OCI-LY7 (cell line): Measurements from ENCODE around the gene ANKRD13A. TPM values are rescaled to one million over a fixed set of nuclear protein-coding genes. Genes with fewer than 3 reads are reported as not detected.
A peak's percentile ranks its signal among the peaks of the same experiment; 100 is the strongest.
"Not testable (repeated sequence)": the region's sequence is repeated elsewhere in the genome, so short reads cannot be mapped to it uniquely, and the experiment has no call there.

Experiments used
- BruUV-seq: library from RNA; stranded (reverse); fragments of 400-500 nt; replicated peaks from 2 replicates; lab custom pipeline; 2021; lab: Mats Ljungman, UMichigan
- CTCF ChIA-PET: fragments of 300-600 bp; sonication (Branson Sonifier 250); formaldehyde crosslinking; loops from one replicate; lab custom pipeline; 2022; ENCODE audit warnings: antibody characterized with exemption; ENCODE audit not compliant: unreplicated experiment; lab: Charles Lee
- POLR2A ChIA-PET: fragments of 300-600 bp; sonication (Branson Sonifier 250); formaldehyde crosslinking; loops from one replicate; lab custom pipeline; 2022; ENCODE audit warnings: antibody characterized with exemption; lab: Charles Lee
- DNase-seq: peaks from one replicate; pipeline ENCODE4 v3.0.0-alpha.2; 2015; ENCODE audit warnings: low spot score
- H2AFZ ChIP-seq: fragments of 200-600 bp; sonication (generic), shearing (Covaris generic); 2 replicates; pipeline ENCODE4 v1.6.1; 2014; ENCODE audit warnings: mild to moderate bottlenecking, antibody characterized with exemption, low read length, moderate library complexity
- H3K27ac ChIP-seq: fragments of 200-600 bp; sonication (generic); 2 replicates; pipeline ENCODE4 v1.5.1; 2014; ENCODE audit warnings: mixed run types, low read depth, mild to moderate bottlenecking, moderate library complexity, low read length, inconsistent platforms; ENCODE audit not compliant: poor library complexity, severe bottlenecking
- H3K36me3 ChIP-seq: fragments of 200-600 bp; sonication (generic); 2 replicates; pipeline ENCODE4 v1.6.1; 2014; ENCODE audit warnings: mild to moderate bottlenecking, antibody characterized with exemption, low read length, moderate library complexity, mixed read lengths; ENCODE audit not compliant: insufficient read depth
- H3K4me1 ChIP-seq: fragments of 200-600 bp; sonication (generic); 2 replicates; pipeline ENCODE4 v1.5.1; 2014; ENCODE audit warnings: mild to moderate bottlenecking, low read length; ENCODE audit not compliant: insufficient read depth, poor library complexity, severe bottlenecking
- H3K4me2 ChIP-seq: fragments of 200-600 bp; sonication (generic); 2 replicates; pipeline ENCODE4 v1.6.1; 2014; ENCODE audit warnings: mild to moderate bottlenecking, low read length
- H3K4me3 ChIP-seq: fragments of 200-600 bp; sonication (generic); 2 replicates; pipeline ENCODE4 v1.5.1; 2014; ENCODE audit warnings: mild to moderate bottlenecking, low read depth, low read length; ENCODE audit not compliant: poor library complexity, severe bottlenecking
- H3K79me2 ChIP-seq: fragments of 200-600 bp; sonication (generic); 2 replicates; pipeline ENCODE4 v1.6.1; 2016; ENCODE audit warnings: low read depth, mild to moderate bottlenecking, low read length, moderate library complexity, mixed read lengths; ENCODE audit not compliant: insufficient read depth
- H3K9me2 ChIP-seq: fragments of 200-600 bp; sonication (generic); 2 replicates; pipeline ENCODE4 v1.6.1; 2016; ENCODE audit warnings: mild to moderate bottlenecking, low read length, mixed read lengths; ENCODE audit not compliant: insufficient read depth
- H3K9me3 ChIP-seq: fragments of 200-600 bp; sonication (generic); 2 replicates; pipeline ENCODE4 v1.6.1; 2014; ENCODE audit warnings: mild to moderate bottlenecking, mixed run types, low read length, mixed read lengths
- H4K20me1 ChIP-seq: fragments of 200-600 bp; sonication (generic); 2 replicates; pipeline ENCODE4 v1.6.1; 2014; ENCODE audit warnings: mild to moderate bottlenecking, antibody characterized with exemption, low read length, moderate library complexity, mixed read lengths; ENCODE audit not compliant: insufficient read depth
- CTCF ChIP-seq: fragments of 200-600 bp; sonication (generic); conservative IDR thresholded peaks from 2 replicates; pipeline ENCODE4 v1.5.1; 2014; ENCODE audit warnings: mild to moderate bottlenecking, antibody characterized with exemption, low read length, moderate library complexity, mixed read lengths
- EZH2phosphoT487 ChIP-seq: fragments of 200-600 bp; sonication (generic); IDR thresholded peaks from 2 replicates; pipeline ENCODE4 v1.6.1; 2018; ENCODE audit warnings: low read depth, borderline replicate concordance, mild to moderate bottlenecking, mixed run types, antibody characterized with exemption, low read length, moderate library complexity, mixed read lengths
- intact Hi-C: fragments of 100-400 bp; cut with micrococcal nuclease; formaldehyde crosslinking; loops from one replicate; pipeline ENCODE4 v1.10.0; 2022; ENCODE audit not compliant: unreplicated experiment
- total RNA-seq, 2 experiments: library from RNA; depleted of rRNA in 1 of 2; stranded (reverse); fragments of >200 nt in 1 of 2; shearing (Covaris generic) in 1 of 2; gene quantifications; 2 replicates each; pipeline ENCODE4 v1.2.3, GENCODE V29; 2014 to 2022

Gene ANKRD13A
- total RNA-seq, 2 experiments from 2014 or later = 140 to 216 TPM

- H3K9me3 ChIP-seq = no peaks in the 10 kb centered on the region
- no TSS peak for BruUV-seq
- no peaks in the 10 kb centered on the region for H4K20me1 ChIP-seq
- H3K4me1 ChIP-seq = peaks cover 53% of the 10 kb centered on the region
- TF ChIP-seq CTCF (no peak), EZH2phosphoT487 (no peak)
- intact Hi-C loops = loop anchor here (1.0 to 5.0 kb wide), 4 partner anchors 50 to 233 kb away; partner anchors contain the start of genes ANKRD13A and ATP2A2
- peak; percentile 97 for DNase-seq
- peaks cover 7% of the 10 kb centered on the region; the same call in 1 of the 2 replicates for H3K36me3 ChIP-seq
- H3K9me2 ChIP-seq = no peaks in the 10 kb centered on the region
- peak within 1 kb of the TSS; percentile 90 for H3K4me3 ChIP-seq
- ChIA-PET POLR2A (interaction anchor here (0.8 kb wide), 1 partner anchor 452 kb away, joined by 3 read pairs; no protein-coding TSS in a partner anchor), CTCF (no interaction called here)
- peaks cover 31% of the 10 kb centered on the region; the same call in 1 of the 2 replicates for H3K79me2 ChIP-seq
- H3K4me2 ChIP-seq = peak within 1 kb of the TSS; percentile 92
- peak within 1 kb of the TSS; percentile 98 for H3K27ac ChIP-seq
- H2AFZ ChIP-seq = peak within 1 kb of the TSS; percentile 59; the same call in 1 of the 2 replicates
These were observed 49.2 kb downstream of the ANKRD13A start, which contains the start of gene C12orf76 for GRCh38 chr12:110048242-110049027. Gene C12orf76 (minus strand): TSS chr12:110048522. CDS start chr12:110048495, 27 bp downstream.

GRCh38 chr12:110049034-110049433 is 49.8 kb downstream of the ANKRD13A start:
- BruUV-seq = TSS peak; percentile 98
- H2AFZ ChIP-seq = peak overlapping the region; percentile 59; the same call in 1 of the 2 replicates

GRCh38 chr12:110049666-110050065 is 50.4 kb downstream of the ANKRD13A start:
- Histone ChIP-seq H3K4me2 (peak overlapping the region; percentile 92), H3K79me2 (peaks cover 31% of the 10 kb centered on the region; the same call in 1 of the 2 replicates), H2AFZ (peak overlapping the region; percentile 59; the same call in 1 of the 2 replicates), H3K4me3 (peak overlapping the region; percentile 90), H3K27ac (peak overlapping the region; percentile 98), H3K4me1 (peaks cover 47% of the 10 kb centered on the region)
- intact Hi-C loops = loop anchor here (1.0 to 5.0 kb wide), 3 partner anchors 51 to 232 kb away; partner anchors contain the start of genes ANKRD13A and ATP2A2
- H3K9me2 ChIP-seq, BruUV-seq, H4K20me1 ChIP-seq, H3K36me3 ChIP-seq, CTCF ChIA-PET, H3K9me3 ChIP-seq: not testable (repeated sequence)
- DNase-seq = peak; percentile 67
- POLR2A ChIA-PET = interaction anchor here (0.6 to 2.0 kb wide), 5 partner anchors 9 to 466 kb away, joined by 4 to 6 read pairs (median 5); partner anchors contain the start of gene ANKRD13A

More at GRCh38 chr12:110049034-110049433, 49.8 kb downstream of the ANKRD13A start:
- peak; percentile 78 for DNase-seq
- H3K9me2 ChIP-seq, H3K36me3 ChIP-seq, H3K9me3 ChIP-seq, CTCF ChIA-PET, POLR2A ChIA-PET, H4K20me1 ChIP-seq: not testable (repeated sequence)
- Histone ChIP-seq H3K79me2 (peaks cover 31% of the 10 kb centered on the region; the same call in 1 of the 2 replicates), H3K4me3 (peak overlapping the region; percentile 90), H3K4me2 (peak overlapping the region; percentile 92), H3K4me1 (peaks cover 47% of the 10 kb centered on the region), H3K27ac (peak overlapping the region; percentile 98)
- intact Hi-C loops = loop anchor here (1.0 to 5.0 kb wide), 3 partner anchors 50 to 232 kb away; partner anchors contain the start of genes ANKRD13A and ATP2A2
